ENCODE data around the gene GOLIM4. TPM values are rescaled to one million over a fixed set of nuclear protein-coding genes. Genes with fewer than 3 reads are reported as not detected.

GOLIM4 gene
- total RNA-seq, 1 experiment from 2014 or later: 24.6 TPM

DNA sequence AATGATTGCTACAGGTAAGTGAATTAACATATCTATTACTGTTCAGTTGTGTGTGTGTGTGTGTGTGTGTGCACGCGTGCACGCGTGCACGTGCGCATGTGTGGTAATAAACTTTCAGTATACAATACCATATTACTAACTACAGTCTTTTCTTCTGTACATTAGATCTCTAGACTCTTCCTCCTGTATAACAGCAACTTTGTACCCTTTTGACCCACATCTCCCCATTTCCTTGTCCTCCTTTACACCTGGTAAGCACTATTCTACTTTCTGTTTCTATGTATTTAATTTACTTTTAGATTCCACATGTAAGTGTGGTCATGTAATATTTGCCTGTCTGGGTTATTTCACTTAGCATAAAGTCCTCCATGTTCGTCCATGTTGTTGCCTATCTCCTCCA lies 29.1 kb upstream of the GOLIM4 start:
- Mint-ChIP-seq H3K27me3 (ENCODE audit: low read depth) (no peaks in the 10 kb centered on the region), H3K36me3 (ENCODE audit: insufficient read depth in 1 of 3, low read depth in 3 of 3) (peaks cover 9 to 38% (median 13%) of the 10 kb centered on the region in 3 experiments; a peak in 6 of 7 replicates), H3K27ac (no peak overlapping the region), H3K4me3 (no peak overlapping the region), H3K4me1 (peaks cover 6 to 7% of the 10 kb centered on the region in 2 experiments), H3K9me3 (peaks cover 31 to 34% of the 10 kb centered on the region in 2 experiments)
- Histone ChIP-seq H3K79me2 (ENCODE audit: insufficient read depth, low read length) (no peaks in the 10 kb centered on the region), H3K27ac (ENCODE audit: insufficient read length, low read depth, low read length) (no peak overlapping the region), H3K4me2 (ENCODE audit: insufficient read depth, insufficient read length, low read length) (no peak overlapping the region), H2AK5ac (ENCODE audit: insufficient read length, low read length) (no peak overlapping the region), H3K4me1 (ENCODE audit: insufficient read depth, low read length) (no peaks in the 10 kb centered on the region), H4K20me1 (ENCODE audit: control insufficient read depth, insufficient read depth, insufficient read length) (no peaks in the 10 kb centered on the region), H3K23me2 (ENCODE audit: insufficient read length, low read depth, low read length, poor library complexity, severe bottlenecking) (no peaks in the 10 kb centered on the region), H3K9ac (ENCODE audit: extremely low read depth, insufficient read length, low read length) (no peak overlapping the region), H3K4ac (ENCODE audit: low read depth, low read length) (no peak overlapping the region), H3K18ac (ENCODE audit: insufficient read length, low read depth, low read length) (no peak overlapping the region), H2BK15ac (ENCODE audit: low read depth, low read length) (no peak overlapping the region), H2AFZ (ENCODE audit: low read length) (no peak overlapping the region), H3T11ph (ENCODE audit: low read length) (no peak overlapping the region), H2BK120ac (ENCODE audit: low read depth, low read length, poor library complexity, severe bottlenecking) (no peak overlapping the region), H2BK12ac (ENCODE audit: insufficient read length, low read depth, low read length) (no peak overlapping the region), H4K5ac (ENCODE audit: insufficient read length, low read depth, low read length) (no peak overlapping the region), H2BK5ac (ENCODE audit: insufficient read length, low read length) (no peak overlapping the region), H3K79me1 (ENCODE audit: insufficient read depth, low read depth, low read length, poor library complexity, severe bottlenecking) (no peaks in the 10 kb centered on the region), H3K9me3 (ENCODE audit: control insufficient read depth, low read depth, low read length) (no peaks in the 10 kb centered on the region), H2BK20ac (ENCODE audit: low read depth, low read length, poor library complexity, severe bottlenecking) (no peak overlapping the region), H3K23ac (ENCODE audit: insufficient read length, low read depth, low read length) (no peak overlapping the region), H3K14ac (ENCODE audit: insufficient read depth, low read length) (no peak overlapping the region), H4K8ac (replicated peaks; ENCODE audit: insufficient read length, low read depth, low read length) (no peak overlapping the region), H3K27me3 (ENCODE audit: insufficient read depth, low read length) (no peaks in the 10 kb centered on the region), H3K56ac (ENCODE audit: insufficient read length, low read depth, low read length) (no peak overlapping the region), H4K91ac (ENCODE audit: insufficient read length, low read depth, low read length) (no peak overlapping the region)
- WGBS (ENCODE audit: extremely low coverage, insufficient read length, low lambda C conversion rate): no CpG with 5 or more reads among the region's 7 CpGs
- TF ChIP-seq, protein P1, sequence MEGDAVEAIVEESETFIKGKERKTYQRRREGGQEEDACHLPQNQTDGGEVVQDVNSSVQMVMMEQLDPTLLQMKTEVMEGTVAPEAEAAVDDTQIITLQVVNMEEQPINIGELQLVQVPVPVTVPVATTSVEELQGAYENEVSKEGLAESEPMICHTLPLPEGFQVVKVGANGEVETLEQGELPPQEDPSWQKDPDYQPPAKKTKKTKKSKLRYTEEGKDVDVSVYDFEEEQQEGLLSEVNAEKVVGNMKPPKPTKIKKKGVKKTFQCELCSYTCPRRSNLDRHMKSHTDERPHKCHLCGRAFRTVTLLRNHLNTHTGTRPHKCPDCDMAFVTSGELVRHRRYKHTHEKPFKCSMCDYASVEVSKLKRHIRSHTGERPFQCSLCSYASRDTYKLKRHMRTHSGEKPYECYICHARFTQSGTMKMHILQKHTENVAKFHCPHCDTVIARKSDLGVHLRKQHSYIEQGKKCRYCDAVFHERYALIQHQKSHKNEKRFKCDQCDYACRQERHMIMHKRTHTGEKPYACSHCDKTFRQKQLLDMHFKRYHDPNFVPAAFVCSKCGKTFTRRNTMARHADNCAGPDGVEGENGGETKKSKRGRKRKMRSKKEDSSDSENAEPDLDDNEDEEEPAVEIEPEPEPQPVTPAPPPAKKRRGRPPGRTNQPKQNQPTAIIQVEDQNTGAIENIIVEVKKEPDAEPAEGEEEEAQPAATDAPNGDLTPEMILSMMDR (conservative IDR thresholded peaks at IDR 0.05): no peak
- DNase-seq: no peak
